Adrenal gland (tissue), 12 donors: ENCODE measurements around the gene WWOX. TPM values are rescaled to one million over a fixed set of nuclear protein-coding genes. Genes with fewer than 3 reads are reported as not detected.

Experiments
- DNase-seq, 7 donors: peaks; one replicate each; pipeline ENCODE4 v3.0.0-alpha.2; 2019 to 2020
- H3K27ac ChIP-seq, 5 donors: fragments of 200-600 bp; sonication (generic) in 4 of 5; 1 replicate in 3 of 5; 2 replicates in 2 of 5; pipeline versions ENCODE4 v1.5.1 to v1.8.0; 2016 to 2020; ENCODE audit warnings: mild to moderate bottlenecking in 1 of 5
- H3K27me3 ChIP-seq: fragments of 200-600 bp; 2 replicates; pipeline ENCODE4 v1.8.0; 2021
- H3K36me3 ChIP-seq, 2 donors: fragments of 200-600 bp; replicated peaks in 1 of 2; 1 replicate in 1 of 2; 2 replicates in 1 of 2; pipeline versions ENCODE4 v1.5.1 to v1.8.0; 2018 to 2022
- H3K4me1 ChIP-seq, 2 donors: fragments of 200-600 bp; replicated peaks in 1 of 2; 1 replicate in 1 of 2; 2 replicates in 1 of 2; pipeline versions ENCODE4 v1.5.1 to v1.8.0; 2018 to 2021
- H3K4me3 ChIP-seq, 4 donors: fragments of 200-600 bp; sonication (generic) in 3 of 4; one replicate each; pipeline ENCODE4 v1.5.1; 2016 to 2018
- H3K9me3 ChIP-seq, 3 donors: fragments of 200-600 bp; sonication (generic) in 1 of 3; replicated peaks in 1 of 3; 1 replicate in 2 of 3; 2 replicates in 1 of 3; pipeline versions ENCODE4 v1.5.1 to v1.8.0; 2016 to 2021
- POLR2A ChIP-seq, 2 donors: fragments of 450-650 bp; IDR thresholded peaks; one replicate each; pipeline ENCODE4 v1.6.1; 2017; ENCODE audit warnings: antibody characterized with exemption in 2 of 2, mild to moderate bottlenecking in 2 of 2, moderate library complexity in 1 of 2
- WGBS, 4 donors: extraction: QIAGEN DNeasy Blood & Tissue Kit in 2 of 4; methylation state at CpG; one replicate each; pipeline versions ENCODE4 v1.1.5 to v1.1.7; 2013 to 2017; 5-methylcytosine and 5-hydroxymethylcytosine counted together
- intact Hi-C, 2 donors: fragments of 100-400 bp; cut with DNase I; formaldehyde crosslinking; loops; one replicate each; pipeline versions ENCODE4 v1.14.1 to v1.15.0; 2022 to 2023
- polyA plus RNA-seq, 3 donors: library from polyadenylated mRNA; stranded (reverse); fragments of 200-250 nt in 2 of 3; fragments of 350-450 nt in 1 of 3; fragmentation: Illumina TruSeq in 1 of 3; extraction: RNeasy Lipid Tissue Mini Kit (QIAGEN cat#74804) in 1 of 3; gene quantifications; one replicate each; pipeline ENCODE4 v1.2.3, GENCODE V29; 2013 to 2014
- total RNA-seq, 9 donors: library from RNA; depleted of rRNA in 4 of 9; stranded (reverse); fragments of >200 nt in 4 of 9; fragments of 120-200 nt in 1 of 9; fragmentation: NEBNext Ultra II Directional in 1 of 9; extraction: Animal tissue kit (Norgen Biotek cat#: 25700) in 1 of 9; gene quantifications; one replicate each; pipeline versions ENCODE4 v1.1.0 to v1.2.4, GENCODE V29; 2013 to 2023
- TF ChIP-seq, protein P1 (sequence below), 6 experiments: fragments of 450-650 bp in 4 of 6; fragments of 200-600 bp in 2 of 6; sonication (generic) in 1 of 6; IDR thresholded peaks; 1 replicate in 5 of 6; 2 replicates in 1 of 6; pipeline versions ENCODE4 v1.5.1 to v1.8.0; 2016 to 2021; ENCODE audit warnings: antibody characterized with exemption in 6 of 6, mild to moderate bottlenecking in 2 of 6, moderate library complexity in 1 of 6
- donor health status: healthy with polysubstance abuse.
- donor health status: Bipolar disorder and iron deficiency.
- donor health status: DM: yes; HTN: yes; CAD: no.
- donor health status: DM: no; HTN: no; CAD: no.
- donor health status: DM: no; HTN: no; CAD: no.
- donor health status: DM: yes; HTN: yes; CAD: no.

WWOX gene
- total and polyA plus RNA-seq, 12 donors = 11.8 to 74.6 (median 20.5) TPM

DNA sequence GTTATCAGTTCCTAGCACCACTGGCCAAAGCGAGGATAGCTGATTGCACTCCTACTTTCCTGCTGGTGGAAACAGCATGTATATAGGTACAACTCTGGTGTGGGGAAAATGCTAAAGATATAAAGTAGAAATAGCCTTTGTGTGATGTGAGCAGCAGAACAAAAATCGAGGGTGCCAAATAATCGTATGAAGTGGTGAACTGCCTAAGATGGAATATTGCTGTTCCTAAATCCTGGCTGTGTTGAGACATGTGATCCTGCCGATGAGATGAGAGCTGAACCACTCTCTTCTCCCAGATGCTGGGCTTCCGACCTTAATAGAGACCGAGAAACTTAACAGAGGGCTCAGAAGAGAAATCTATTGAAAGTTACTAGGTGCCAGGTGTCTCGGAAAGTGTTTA is 117.8 kb downstream of the WWOX start:
- Histone ChIP-seq H3K4me1 (no peaks in the 10 kb centered on the region), H3K27me3 (no peaks in the 10 kb centered on the region), H3K36me3 (no peaks in the 10 kb centered on the region), H3K27ac (no peak overlapping the region), H3K9me3 (no peaks in the 10 kb centered on the region), H3K4me3 (no peak overlapping the region)
- intact Hi-C loops = no loop called here
- 83 to 98% (median 90%) methylated on average over 7 of the region's 7 CpGs for WGBS, 4 donors
- no peak for DNase-seq
- TF ChIP-seq, protein P1, sequence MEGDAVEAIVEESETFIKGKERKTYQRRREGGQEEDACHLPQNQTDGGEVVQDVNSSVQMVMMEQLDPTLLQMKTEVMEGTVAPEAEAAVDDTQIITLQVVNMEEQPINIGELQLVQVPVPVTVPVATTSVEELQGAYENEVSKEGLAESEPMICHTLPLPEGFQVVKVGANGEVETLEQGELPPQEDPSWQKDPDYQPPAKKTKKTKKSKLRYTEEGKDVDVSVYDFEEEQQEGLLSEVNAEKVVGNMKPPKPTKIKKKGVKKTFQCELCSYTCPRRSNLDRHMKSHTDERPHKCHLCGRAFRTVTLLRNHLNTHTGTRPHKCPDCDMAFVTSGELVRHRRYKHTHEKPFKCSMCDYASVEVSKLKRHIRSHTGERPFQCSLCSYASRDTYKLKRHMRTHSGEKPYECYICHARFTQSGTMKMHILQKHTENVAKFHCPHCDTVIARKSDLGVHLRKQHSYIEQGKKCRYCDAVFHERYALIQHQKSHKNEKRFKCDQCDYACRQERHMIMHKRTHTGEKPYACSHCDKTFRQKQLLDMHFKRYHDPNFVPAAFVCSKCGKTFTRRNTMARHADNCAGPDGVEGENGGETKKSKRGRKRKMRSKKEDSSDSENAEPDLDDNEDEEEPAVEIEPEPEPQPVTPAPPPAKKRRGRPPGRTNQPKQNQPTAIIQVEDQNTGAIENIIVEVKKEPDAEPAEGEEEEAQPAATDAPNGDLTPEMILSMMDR (IDR thresholded peaks at IDR 0.05) = no peak
- TF ChIP-seq POLR2A (IDR thresholded peaks at IDR 0.05) = no peak

DNA sequence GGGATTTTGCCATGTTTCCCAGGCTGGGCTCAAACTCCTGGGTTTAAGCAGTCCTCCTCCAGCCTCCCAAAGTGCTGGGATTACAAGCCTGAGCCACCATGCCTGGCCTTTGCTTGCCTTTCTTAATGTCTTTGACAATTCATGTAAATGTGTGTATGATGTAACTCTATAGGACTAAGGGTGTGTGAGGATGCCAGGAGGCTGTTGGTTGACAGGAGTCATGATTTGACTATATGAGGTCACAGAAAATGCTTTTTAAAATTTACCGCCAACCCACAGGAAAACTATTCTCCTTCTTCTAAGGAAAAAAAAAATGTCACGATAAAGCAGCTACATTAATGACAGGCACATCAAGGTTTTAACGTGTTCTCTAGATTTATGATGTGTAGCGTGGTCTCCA is 118.8 kb downstream of the WWOX start:
- Histone ChIP-seq H3K4me3 (no peak overlapping the region), H3K36me3 (no peaks in the 10 kb centered on the region), H3K9me3 (no peaks in the 10 kb centered on the region), H3K4me1 (no peaks in the 10 kb centered on the region), H3K27ac (no peak overlapping the region), H3K27me3 (no peaks in the 10 kb centered on the region)
- no peak for TF ChIP-seq POLR2A (IDR thresholded peaks at IDR 0.05)
- TF ChIP-seq, protein P1 (IDR thresholded peaks at IDR 0.05) = no peak
- intact Hi-C loops = no loop called here
- DNase-seq = no peak
- 95 to 99% (median 95%) methylated on average over 4 of the region's 4 CpGs for WGBS, 4 donors

DNA sequence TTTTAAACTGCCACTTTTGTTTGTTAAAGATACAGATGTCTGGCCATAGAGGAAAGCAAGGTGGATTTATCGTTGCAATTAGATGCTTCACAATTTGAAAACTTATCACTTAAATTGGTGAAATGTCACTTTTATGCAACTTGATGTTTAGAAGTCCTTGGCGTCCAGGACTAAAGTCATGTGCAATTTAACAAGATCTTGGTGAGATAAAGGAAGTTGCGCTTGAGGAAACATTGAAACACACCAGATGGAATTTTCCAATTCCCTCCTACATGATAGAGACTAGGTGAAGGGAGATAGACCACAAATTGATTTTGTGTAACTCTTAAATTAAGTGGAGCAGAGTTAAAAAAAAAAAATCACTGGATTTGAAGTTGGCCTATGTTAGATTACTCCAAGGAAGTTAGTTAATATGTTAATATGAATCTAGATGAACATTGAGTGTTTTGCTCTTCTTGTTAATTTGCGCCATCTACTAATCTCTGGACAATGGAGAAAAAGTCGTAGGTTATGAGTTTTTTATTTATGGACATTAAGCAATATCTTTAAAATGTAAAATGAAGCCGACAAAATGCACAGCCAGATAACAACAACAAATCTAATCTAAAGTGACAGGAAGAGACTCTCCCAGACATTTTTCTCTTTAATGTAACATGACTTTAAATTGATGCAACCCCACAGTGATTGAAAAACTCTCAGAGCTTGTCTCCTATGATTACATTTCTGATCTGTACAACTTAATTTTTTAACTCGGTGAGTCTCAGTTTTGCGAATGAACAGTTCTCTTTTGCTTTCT is 119.6 kb downstream of the WWOX start:
- Histone ChIP-seq H3K27ac (no peak overlapping the region), H3K9me3 (no peaks in the 10 kb centered on the region), H3K4me3 (no peak overlapping the region), H3K27me3 (no peaks in the 10 kb centered on the region), H3K36me3 (no peaks in the 10 kb centered on the region), H3K4me1 (no peaks in the 10 kb centered on the region)
- intact Hi-C loops = no loop called here
- DNase-seq = no peak
- WGBS, 4 donors = 90 to 93% (median 90%) methylated on average over 8 of the region's 8 CpGs
- TF ChIP-seq POLR2A (IDR thresholded peaks at IDR 0.05) = no peak

DNA sequence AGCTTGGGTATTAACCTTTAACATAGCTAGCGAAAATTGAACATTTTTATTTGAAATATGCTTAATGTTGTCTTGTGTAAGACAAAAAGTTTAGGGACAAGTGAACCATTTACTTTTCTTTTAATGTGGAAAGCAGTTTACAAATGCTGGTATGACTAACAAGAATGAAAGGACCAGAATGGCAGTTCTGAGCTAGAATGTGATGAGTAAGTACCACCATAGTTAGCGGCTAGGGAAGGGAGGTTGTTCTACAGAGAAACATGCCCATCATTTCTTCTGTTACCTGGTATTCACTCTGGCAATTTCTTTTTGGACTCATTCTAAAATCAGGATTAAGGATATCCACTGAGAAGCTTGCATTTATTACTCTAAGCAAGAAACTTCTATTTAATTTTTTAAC is 121.1 kb downstream of the WWOX start:
- no peak overlapping the region for H3K4me3 ChIP-seq
- H3K4me1 ChIP-seq = no peaks in the 10 kb centered on the region
- TF ChIP-seq, protein P1 (IDR thresholded peaks at IDR 0.05) = no peak
- TF ChIP-seq POLR2A (IDR thresholded peaks at IDR 0.05) = no peak
- no peaks in the 10 kb centered on the region for H3K36me3 ChIP-seq
- WGBS, 4 donors = 94 to 98% (median 96%) methylated on average over 2 of the region's 2 CpGs
- H3K27me3 ChIP-seq = no peaks in the 10 kb centered on the region
- no peak for DNase-seq
- intact Hi-C loops = no loop called here
- H3K27ac ChIP-seq = no peak overlapping the region
- no peaks in the 10 kb centered on the region for H3K9me3 ChIP-seq

DNA sequence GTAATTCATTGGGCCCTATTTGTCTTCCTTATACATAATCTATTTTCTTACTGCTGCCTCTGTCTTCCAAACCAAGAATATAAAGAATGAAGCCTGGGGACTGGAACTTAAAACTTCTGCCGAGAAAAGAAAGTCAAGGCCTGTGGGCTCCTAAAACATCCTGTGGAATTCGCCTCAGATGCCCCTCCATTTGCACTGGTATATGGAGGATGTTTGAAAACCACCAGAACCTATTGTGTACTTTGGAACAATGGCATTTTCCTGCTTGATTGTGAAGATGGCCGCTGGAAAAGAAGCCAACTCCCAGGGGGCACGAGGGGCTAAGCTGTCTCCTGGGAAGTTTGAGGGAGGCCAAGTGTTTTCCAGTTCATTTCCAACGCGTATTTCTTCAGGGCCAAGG is 122.4 kb downstream of the WWOX start:
- no peaks in the 10 kb centered on the region for H3K9me3 ChIP-seq
- WGBS, 4 donors = 80 to 93% (median 88%) methylated on average over 6 of the region's 6 CpGs
- DNase-seq = no peak
- H3K27ac ChIP-seq = no peak overlapping the region
- H3K4me3 ChIP-seq = no peak overlapping the region
- H3K4me1 ChIP-seq = no peaks in the 10 kb centered on the region
- TF ChIP-seq POLR2A (IDR thresholded peaks at IDR 0.05) = no peak
- TF ChIP-seq, protein P1 (IDR thresholded peaks at IDR 0.05) = no peak
- no peaks in the 10 kb centered on the region for H3K36me3 ChIP-seq
- H3K27me3 ChIP-seq = no peaks in the 10 kb centered on the region
- intact Hi-C loops = no loop called here
